ENCODE results near the gene VPS11.

Gene VPS11

GRCh38 chr11:119116235-119116594 lies 48.6 kb downstream of the VPS11 start:
- DNase-seq (ENCODE audit: low read depth) = no peak
- H3K4me3 ChIP-seq (ENCODE audit: control insufficient read depth, low read depth, low read length) = no peak overlapping the region
- no peak for TF ChIP-seq CTCF (conservative IDR thresholded peaks at IDR 0.05; ENCODE audit: control insufficient read depth, insufficient read depth, low read depth, low read length)

GRCh38 chr11:119116601-119117000 lies 49.0 kb downstream of the VPS11 start:
- no peak for TF ChIP-seq CTCF (conservative IDR thresholded peaks at IDR 0.05; ENCODE audit: control insufficient read depth, insufficient read depth, low read depth, low read length)
- DNase-seq (ENCODE audit: low read depth) = no peak
- no peak overlapping the region for H3K4me3 ChIP-seq (ENCODE audit: control insufficient read depth, low read depth, low read length)

GRCh38 chr11:119117004-119117706 lies 49.5 kb downstream of the VPS11 start:
- DNase-seq (ENCODE audit: low read depth) = no peak
- TF ChIP-seq CTCF (conservative IDR thresholded peaks at IDR 0.05; ENCODE audit: control insufficient read depth, insufficient read depth, low read depth, low read length) = no peak
- H3K4me3 ChIP-seq (ENCODE audit: control insufficient read depth, low read depth, low read length) = no peak overlapping the region

- DNase-seq (ENCODE audit: low read depth) = no peak
- TF ChIP-seq CTCF (conservative IDR thresholded peaks at IDR 0.05; ENCODE audit: control insufficient read depth, insufficient read depth, low read depth, low read length) = no peak
- no peak overlapping the region for H3K4me3 ChIP-seq (ENCODE audit: control insufficient read depth, low read depth, low read length)
These were observed 50.6 kb downstream of the VPS11 start for GRCh38 chr11:119118227-119118626.

- H3K4me3 ChIP-seq (ENCODE audit: control insufficient read depth, low read depth, low read length) = no peak overlapping the region
- no peak for TF ChIP-seq CTCF (conservative IDR thresholded peaks at IDR 0.05; ENCODE audit: control insufficient read depth, insufficient read depth, low read depth, low read length)
- DNase-seq (ENCODE audit: low read depth) = no peak
These were observed 51.3 kb downstream of the VPS11 start for GRCh38 chr11:119118946-119119345.

GRCh38 chr11:119120639-119121007 lies 53.0 kb downstream of the VPS11 start:
- peak overlapping the region; percentile 54 for H3K4me3 ChIP-seq (ENCODE audit: control insufficient read depth, low read depth, low read length)
- peak; percentile 60 for DNase-seq (ENCODE audit: low read depth)
- no peak for TF ChIP-seq CTCF (conservative IDR thresholded peaks at IDR 0.05; ENCODE audit: control insufficient read depth, insufficient read depth, low read depth, low read length)

Data from fibroblast of mammary gland (primary cell).